ENCODE measurements around the gene RNF166. TPM values are rescaled to one million over a fixed set of nuclear protein-coding genes. Genes with fewer than 3 reads are reported as not detected.

Gene RNF166
- total and polyA plus RNA-seq, 2 donors (not counting 1 experiment from before 2014, with no cell fraction given), result 6.6 to 9.7 TPM

DNA sequence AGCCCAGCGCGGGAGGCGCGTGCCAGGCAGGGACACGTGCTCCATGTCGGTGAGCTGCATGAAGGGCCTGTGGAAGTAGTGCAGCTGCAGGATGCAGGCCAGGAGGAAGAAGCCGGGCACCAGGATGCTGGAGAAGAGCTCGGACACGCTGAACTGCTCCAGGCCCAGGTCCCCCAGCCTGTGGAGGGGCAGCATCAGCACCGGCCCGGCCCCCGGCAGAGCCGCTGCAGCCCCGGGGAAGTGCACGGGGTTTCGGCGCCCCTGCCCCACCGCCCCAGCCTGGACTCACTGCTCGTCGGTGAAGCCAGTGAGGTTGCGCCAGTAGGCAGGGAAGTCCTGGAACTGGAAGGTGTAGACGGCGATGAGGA lies 28.1 kb upstream of the RNF166 start:
- no peak for DNase-seq (ENCODE audit: low read depth in 2 of 2)
- H3K4me1 ChIP-seq (ENCODE audit: control insufficient read depth, extremely low read depth, insufficient read depth, low read length), result no peaks in the 10 kb centered on the region
- no peak overlapping the region for H3K9ac ChIP-seq (ENCODE audit: insufficient read depth, low read length)
- H4K20me1 ChIP-seq (ENCODE audit: control insufficient read depth, extremely low read depth, insufficient read depth, low read length), result no peaks in the 10 kb centered on the region
- no peaks in the 10 kb centered on the region for H3K27me3 ChIP-seq (ENCODE audit: control insufficient read depth, insufficient read depth, low read length)
- peaks cover 55% of the 10 kb centered on the region for H3K36me3 ChIP-seq (ENCODE audit: control insufficient read depth, insufficient read depth, low read length)
- no peak for TF ChIP-seq EZH2 (IDR thresholded peaks at IDR 0.05; ENCODE audit: low read length, missing control alignments)
- TF ChIP-seq, protein P1, sequence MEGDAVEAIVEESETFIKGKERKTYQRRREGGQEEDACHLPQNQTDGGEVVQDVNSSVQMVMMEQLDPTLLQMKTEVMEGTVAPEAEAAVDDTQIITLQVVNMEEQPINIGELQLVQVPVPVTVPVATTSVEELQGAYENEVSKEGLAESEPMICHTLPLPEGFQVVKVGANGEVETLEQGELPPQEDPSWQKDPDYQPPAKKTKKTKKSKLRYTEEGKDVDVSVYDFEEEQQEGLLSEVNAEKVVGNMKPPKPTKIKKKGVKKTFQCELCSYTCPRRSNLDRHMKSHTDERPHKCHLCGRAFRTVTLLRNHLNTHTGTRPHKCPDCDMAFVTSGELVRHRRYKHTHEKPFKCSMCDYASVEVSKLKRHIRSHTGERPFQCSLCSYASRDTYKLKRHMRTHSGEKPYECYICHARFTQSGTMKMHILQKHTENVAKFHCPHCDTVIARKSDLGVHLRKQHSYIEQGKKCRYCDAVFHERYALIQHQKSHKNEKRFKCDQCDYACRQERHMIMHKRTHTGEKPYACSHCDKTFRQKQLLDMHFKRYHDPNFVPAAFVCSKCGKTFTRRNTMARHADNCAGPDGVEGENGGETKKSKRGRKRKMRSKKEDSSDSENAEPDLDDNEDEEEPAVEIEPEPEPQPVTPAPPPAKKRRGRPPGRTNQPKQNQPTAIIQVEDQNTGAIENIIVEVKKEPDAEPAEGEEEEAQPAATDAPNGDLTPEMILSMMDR (conservative IDR thresholded peaks at IDR 0.05 in 1 of 2, IDR thresholded peaks at IDR 0.05 in 1 of 2; ENCODE audit: low read depth in 1 of 2, low read length in 2 of 2), result no peak
- no peak overlapping the region for H3K27ac ChIP-seq (ENCODE audit: insufficient read depth, low read length)
- no peak overlapping the region for H3K4me2 ChIP-seq (ENCODE audit: extremely low read depth, insufficient read depth, low read length)
- H3K4me3 ChIP-seq (replicated peaks in 1 of 4; ENCODE audit: control extremely low read depth in 1 of 4, insufficient read depth in 1 of 4, low read depth in 3 of 4, low read length in 4 of 4), result no peak overlapping the region
- H2AFZ ChIP-seq (ENCODE audit: low read length), result no peak overlapping the region
- no peaks in the 10 kb centered on the region for H3K9me3 ChIP-seq (ENCODE audit: control insufficient read depth, insufficient read depth, low read depth, low read length)
- peaks cover 6% of the 10 kb centered on the region for H3K79me2 ChIP-seq (ENCODE audit: control insufficient read depth, insufficient read depth, low read length)

DNA sequence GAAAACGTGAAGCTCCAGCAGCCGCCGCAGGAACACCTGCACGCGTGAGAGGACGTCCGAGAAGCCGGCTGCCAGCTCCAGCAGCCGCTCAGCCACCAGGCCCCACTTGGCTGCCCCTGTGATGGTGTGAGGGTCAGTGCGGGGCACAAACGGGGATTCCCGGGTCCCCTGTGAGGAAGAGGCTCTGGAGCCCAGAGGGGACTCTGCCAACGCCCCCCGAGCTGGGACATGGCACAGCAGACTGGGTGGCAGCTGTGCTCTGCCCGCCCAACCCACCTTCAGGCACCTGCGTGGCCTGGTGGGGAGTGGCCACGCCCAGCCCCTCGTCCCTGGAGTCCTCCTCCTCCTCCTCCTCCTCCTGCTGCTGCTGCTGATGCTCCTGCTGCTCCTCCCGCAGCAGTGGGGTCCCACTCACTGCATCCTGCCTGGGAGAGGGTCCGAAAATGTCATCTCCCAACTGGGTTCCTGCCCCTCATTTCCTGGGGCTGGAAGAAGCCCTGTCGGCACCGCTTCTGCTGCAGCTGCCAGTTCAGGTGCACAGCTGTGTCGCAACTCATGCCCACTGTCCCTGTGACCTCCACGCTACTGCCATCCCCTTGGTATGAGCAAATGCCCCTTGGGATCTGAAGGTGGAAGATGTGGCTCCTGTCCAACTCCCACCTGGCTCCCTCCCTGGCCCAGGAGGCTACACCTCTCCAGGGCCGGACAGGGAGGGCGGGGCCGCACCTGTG lies 27.6 kb upstream of the RNF166 start:
- Histone ChIP-seq H3K36me3 (ENCODE audit: control insufficient read depth, insufficient read depth, low read length) (peaks cover 52% of the 10 kb centered on the region), H3K4me1 (ENCODE audit: control insufficient read depth, extremely low read depth, insufficient read depth, low read length) (no peaks in the 10 kb centered on the region), H3K79me2 (ENCODE audit: control insufficient read depth, insufficient read depth, low read length) (peaks cover 6% of the 10 kb centered on the region), H4K20me1 (ENCODE audit: control insufficient read depth, extremely low read depth, insufficient read depth, low read length) (no peaks in the 10 kb centered on the region), H2AFZ (ENCODE audit: low read length) (no peak overlapping the region), H3K27me3 (ENCODE audit: control insufficient read depth, insufficient read depth, low read length) (no peaks in the 10 kb centered on the region), H3K9me3 (ENCODE audit: control insufficient read depth, insufficient read depth, low read depth, low read length) (no peaks in the 10 kb centered on the region), H3K27ac (ENCODE audit: insufficient read depth, low read length) (no peak overlapping the region), H3K4me3 (replicated peaks in 1 of 4; ENCODE audit: control extremely low read depth in 1 of 4, insufficient read depth in 1 of 4, low read depth in 3 of 4, low read length in 4 of 4) (no peak overlapping the region), H3K9ac (ENCODE audit: insufficient read depth, low read length) (no peak overlapping the region), H3K4me2 (ENCODE audit: extremely low read depth, insufficient read depth, low read length) (no peak overlapping the region)
- TF ChIP-seq, protein P1 (conservative IDR thresholded peaks at IDR 0.05 in 1 of 2, IDR thresholded peaks at IDR 0.05 in 1 of 2; ENCODE audit: low read depth in 1 of 2, low read length in 2 of 2), result no peak
- TF ChIP-seq EZH2 (IDR thresholded peaks at IDR 0.05; ENCODE audit: low read length, missing control alignments), result no peak
- no peak for DNase-seq (ENCODE audit: low read depth in 2 of 2)

DNA sequence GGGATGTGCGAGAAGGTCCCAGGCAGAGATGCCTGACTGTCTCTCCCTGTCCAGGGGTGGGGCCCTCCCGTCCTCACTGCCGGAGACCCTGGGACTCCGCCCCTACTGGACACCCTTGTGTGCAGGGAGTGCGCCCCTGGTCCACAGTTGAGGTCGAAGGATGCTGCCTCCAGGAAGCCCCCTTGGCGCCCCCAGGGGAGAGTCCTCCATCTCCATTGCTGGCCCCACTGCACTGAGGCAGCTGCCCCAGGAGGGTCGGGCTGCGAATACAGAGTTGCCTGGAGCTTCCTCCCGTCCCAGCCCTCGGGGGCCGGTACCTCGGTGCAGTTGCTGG lies 26.7 kb upstream of the RNF166 start:
- no peak overlapping the region for H3K4me3 ChIP-seq (replicated peaks in 1 of 4; ENCODE audit: control extremely low read depth in 1 of 4, insufficient read depth in 1 of 4, low read depth in 3 of 4, low read length in 4 of 4)
- no peak for DNase-seq (ENCODE audit: low read depth in 2 of 2)
- no peak overlapping the region for H3K4me2 ChIP-seq (ENCODE audit: extremely low read depth, insufficient read depth, low read length)
- no peak for TF ChIP-seq EZH2 (IDR thresholded peaks at IDR 0.05; ENCODE audit: low read length, missing control alignments)
- TF ChIP-seq, protein P1 (conservative IDR thresholded peaks at IDR 0.05 in 1 of 2, IDR thresholded peaks at IDR 0.05 in 1 of 2; ENCODE audit: low read depth in 1 of 2, low read length in 2 of 2), result no peak
- H3K27me3 ChIP-seq (ENCODE audit: control insufficient read depth, insufficient read depth, low read length), result no peaks in the 10 kb centered on the region
- no peaks in the 10 kb centered on the region for H3K9me3 ChIP-seq (ENCODE audit: control insufficient read depth, insufficient read depth, low read depth, low read length)
- no peaks in the 10 kb centered on the region for H3K4me1 ChIP-seq (ENCODE audit: control insufficient read depth, extremely low read depth, insufficient read depth, low read length)
- H4K20me1 ChIP-seq (ENCODE audit: control insufficient read depth, extremely low read depth, insufficient read depth, low read length), result no peaks in the 10 kb centered on the region
- H3K79me2 ChIP-seq (ENCODE audit: control insufficient read depth, insufficient read depth, low read length), result peaks cover 6% of the 10 kb centered on the region
- no peak overlapping the region for H2AFZ ChIP-seq (ENCODE audit: low read length)
- H3K36me3 ChIP-seq (ENCODE audit: control insufficient read depth, insufficient read depth, low read length), result peaks cover 53% of the 10 kb centered on the region
- no peak overlapping the region for H3K9ac ChIP-seq (ENCODE audit: insufficient read depth, low read length)
- no peak overlapping the region for H3K27ac ChIP-seq (ENCODE audit: insufficient read depth, low read length)
